Activated T-cell treated with anti-CD3 and anti-CD28 coated beads, Interleukin-2, amount 50 U/mL, for 4 hours (primary cell): ENCODE results near the gene ADAD2. TPM values are rescaled to one million over a fixed set of nuclear protein-coding genes. Genes with fewer than 3 reads are reported as not detected.

Source experiments
- ATAC-seq, 2 donors: fragments of 200-7000 bp; cut with Tn5 transposase; one replicate each; pipeline ENCODE4 v1.10.0; 2021
- DNase-seq: peaks from one replicate; pipeline ENCODE4 v3.0.0-alpha.2; 2020
- H3K27me3 Mint-ChIP-seq: one replicate; pipeline ENCODE4 v1.8.0; 2021; ENCODE audit warnings: low read depth, mixed read lengths
- H3K36me3 Mint-ChIP-seq: one replicate; pipeline ENCODE4 v1.8.0; 2022; ENCODE audit warnings: mixed read lengths; ENCODE audit not compliant: insufficient read depth
- H3K4me1 Mint-ChIP-seq: one replicate; pipeline ENCODE4 v1.8.0; 2021; ENCODE audit warnings: low read depth, mixed read lengths
- H3K4me3 Mint-ChIP-seq: one replicate; pipeline ENCODE4 v1.8.0; 2021; ENCODE audit warnings: mild to moderate bottlenecking, moderate library complexity, mixed read lengths
- H3K9me3 Mint-ChIP-seq: one replicate; pipeline ENCODE4 v1.8.0; 2021; ENCODE audit warnings: mixed read lengths
- total RNA-seq, 3 donors: library from RNA; stranded (reverse); gene quantifications; one replicate each; pipeline ENCODE4 v1.2.1, GENCODE V29; 2021

The ADAD2 gene
- under 1 TPM in 2 of 3 donors, not detected in 1; 0.10 to 0.11 TPM for total RNA-seq

DNA sequence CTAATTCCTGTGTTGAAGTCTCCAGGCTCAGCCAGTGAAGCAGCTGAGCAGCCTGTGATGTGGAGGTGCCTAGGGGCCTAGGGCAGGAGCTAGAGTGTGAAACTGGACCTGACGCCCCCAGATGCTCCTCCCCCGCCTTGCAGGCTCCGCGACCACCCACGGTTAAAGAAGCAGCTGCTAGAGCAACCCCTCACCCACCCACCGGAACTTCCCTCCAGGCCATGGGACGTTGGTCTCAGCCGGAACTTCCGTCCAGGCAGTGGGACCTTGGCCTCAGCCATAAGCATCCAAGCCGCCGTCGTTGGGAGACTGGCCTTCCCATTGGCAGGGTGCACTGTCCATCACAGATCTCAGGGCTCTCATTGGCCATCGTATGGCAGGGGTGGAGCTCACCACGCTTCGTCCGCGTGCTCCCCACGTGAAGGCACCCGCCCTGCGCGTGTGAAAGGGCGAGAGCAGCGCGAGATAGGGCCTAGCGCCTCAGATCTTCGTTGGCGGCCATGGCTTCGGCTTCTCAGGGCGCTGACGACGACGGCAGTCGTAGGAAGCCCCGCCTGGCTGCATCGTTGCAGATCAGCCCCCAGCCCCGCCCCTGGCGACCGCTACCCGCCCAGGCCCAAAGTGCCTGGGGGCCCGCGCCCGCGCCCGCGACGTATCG, at the start of gene ADAD2:
TSS of gene ADAD2 (plus strand) at position 427 of the 658 bp plus-strand sequence. CDS start at position 501, 74 bp downstream.
- Mint-ChIP-seq H3K4me3 (no peak within 1 kb of the TSS), H3K9me3 (no peaks in the 10 kb centered on the region), H3K4me1 (peaks cover 20% of the 10 kb centered on the region), H3K27me3 (no peaks in the 10 kb centered on the region), H3K36me3 (no peaks in the 10 kb centered on the region)
- DNase-seq (no peak), ATAC-seq (no peak)

DNA sequence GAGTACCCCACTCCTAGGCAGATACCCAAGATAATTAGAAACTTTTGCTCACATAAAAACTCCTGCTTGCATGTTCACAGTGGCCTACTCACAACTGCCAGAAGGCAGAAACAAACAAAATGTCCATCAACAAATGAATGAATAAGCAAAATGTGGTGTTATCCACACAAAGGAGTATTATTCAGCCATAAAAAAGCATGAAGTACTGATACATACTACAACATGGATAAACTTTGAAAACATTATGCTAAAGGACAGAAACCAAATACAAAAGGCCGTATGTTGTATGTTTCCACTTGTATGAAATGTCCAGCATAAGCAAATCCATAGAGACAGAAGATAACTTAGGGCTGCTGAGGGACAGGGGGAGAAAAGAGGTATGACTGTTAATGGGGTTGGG, 47.9 kb upstream of the ADAD2 start:
- Mint-ChIP-seq H3K27me3 (peaks cover 3% of the 10 kb centered on the region), H3K36me3 (peaks cover 2% of the 10 kb centered on the region), H3K4me3 (peak overlapping the region; percentile 96), H3K9me3 (no peaks in the 10 kb centered on the region), H3K4me1 (peaks cover 23% of the 10 kb centered on the region)
- ATAC-seq: no peak
- DNase-seq: no peak

DNA sequence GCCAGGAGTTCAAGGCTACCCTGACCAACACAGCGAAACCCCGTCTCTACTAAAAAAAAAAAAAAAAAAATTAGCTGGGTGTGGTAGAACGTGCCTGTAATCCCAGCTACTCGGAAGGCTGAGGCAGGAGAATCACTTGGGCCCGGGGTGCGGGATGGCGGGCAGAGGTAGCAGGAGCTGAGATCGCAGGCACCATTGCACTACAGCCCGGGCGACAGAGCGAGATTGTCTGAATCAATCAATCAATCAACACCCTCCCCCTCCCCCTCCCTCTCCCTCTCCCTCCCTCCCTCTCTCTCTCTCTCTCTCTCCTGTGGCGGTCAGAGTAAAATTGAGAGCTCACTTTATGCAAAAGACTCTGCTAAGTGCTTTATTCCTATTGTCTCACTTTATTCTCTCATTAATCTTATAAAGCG, 47.2 kb upstream of the ADAD2 start:
- Mint-ChIP-seq H3K4me1 (peaks cover 18% of the 10 kb centered on the region), H3K27me3 (peaks cover 3% of the 10 kb centered on the region), H3K36me3 (peaks cover 2% of the 10 kb centered on the region), H3K9me3 (no peaks in the 10 kb centered on the region), H3K4me3 (peak overlapping the region; percentile 96)
- DNase-seq: no peak
- no peak for ATAC-seq

GRCh38 chr16:84144209-84144858, 46.6 kb upstream of the ADAD2 start:
- peak; percentile 58 to 64 for ATAC-seq
- Mint-ChIP-seq H3K36me3 (no peaks in the 10 kb centered on the region), H3K4me1 (peaks cover 14% of the 10 kb centered on the region), H3K27me3 (peaks cover 3% of the 10 kb centered on the region), H3K9me3 (no peaks in the 10 kb centered on the region), H3K4me3 (peak overlapping the region; percentile 96)
- peak; percentile 11 for DNase-seq

- no peaks in the 10 kb centered on the region for H3K9me3 Mint-ChIP-seq
- peak within 1 kb of the TSS; percentile 96 for H3K4me3 Mint-ChIP-seq
- H3K27me3 Mint-ChIP-seq: peaks cover 3% of the 10 kb centered on the region
- H3K4me1 Mint-ChIP-seq: peaks cover 14% of the 10 kb centered on the region
- no peaks in the 10 kb centered on the region for H3K36me3 Mint-ChIP-seq
- peak; percentile 95 for DNase-seq
- ATAC-seq: peak; percentile 82 to 87
Observed at GRCh38 chr16:84144859-84145639, 45.9 kb upstream of the ADAD2 start, which contains the start of the genes DNAAF1 and HSDL1. DNAAF1 (plus strand) TSS chr16:84145308; CDS start chr16:84145441, 133 bp downstream. HSDL1 (minus strand) TSS chr16:84145177; CDS start chr16:84131321, 13,856 bp downstream.

DNA sequence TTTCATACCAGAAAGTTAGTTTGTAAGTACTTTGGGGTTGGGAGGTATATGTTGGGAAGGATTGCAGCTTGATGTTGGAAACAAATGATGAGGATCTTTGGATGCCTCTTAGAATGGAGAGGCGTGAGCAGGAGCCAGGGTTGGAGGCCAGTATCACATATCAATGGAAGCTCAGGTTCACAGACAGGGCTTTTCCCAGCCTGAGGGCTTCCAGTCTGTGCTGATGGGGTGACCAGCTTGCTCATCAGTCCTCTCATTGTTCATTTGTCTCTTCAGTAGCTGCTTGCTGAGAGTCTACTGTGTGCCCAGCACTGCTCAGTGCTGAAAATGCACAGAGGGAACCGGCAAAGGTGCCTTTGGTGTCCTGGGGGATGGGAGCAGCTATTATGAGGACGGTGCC, 40.0 kb upstream of the ADAD2 start:
- DNase-seq: no peak
- Mint-ChIP-seq H3K9me3 (no peaks in the 10 kb centered on the region), H3K4me3 (no peak overlapping the region), H3K4me1 (no peaks in the 10 kb centered on the region), H3K36me3 (no peaks in the 10 kb centered on the region), H3K27me3 (peaks cover 13% of the 10 kb centered on the region)
- ATAC-seq: no peak

GRCh38 chr16:84153660-84154214, 37.2 kb upstream of the ADAD2 start:
- Mint-ChIP-seq H3K9me3 (no peaks in the 10 kb centered on the region), H3K36me3 (no peaks in the 10 kb centered on the region), H3K4me1 (no peaks in the 10 kb centered on the region), H3K27me3 (peaks cover 16% of the 10 kb centered on the region), H3K4me3 (no peak overlapping the region)
- DNase-seq (no peak), ATAC-seq (no peak)

DNA sequence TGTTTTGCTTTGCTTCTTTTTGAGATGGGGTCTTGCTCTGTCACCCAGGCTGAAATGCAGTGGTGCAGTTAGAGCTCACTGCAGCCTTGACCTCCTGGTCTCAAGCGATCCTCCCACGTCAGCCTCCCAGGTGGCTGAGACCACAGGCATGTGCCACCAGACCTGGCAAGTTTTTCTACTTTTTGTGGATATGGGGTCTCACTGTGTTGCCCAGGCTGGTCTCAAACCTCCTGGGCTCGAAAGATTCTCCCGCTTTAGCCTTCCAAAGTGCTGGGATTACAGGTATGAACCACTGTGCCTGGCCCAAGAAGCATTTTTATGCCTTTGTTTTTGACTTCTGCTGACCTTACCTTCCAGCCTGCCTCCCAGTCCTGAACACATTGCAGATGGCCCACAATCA, 35.7 kb upstream of the ADAD2 start:
- H3K4me1 Mint-ChIP-seq: no peaks in the 10 kb centered on the region
- DNase-seq (no peak), ATAC-seq (no peak)
- no peaks in the 10 kb centered on the region for H3K9me3 Mint-ChIP-seq
- H3K27me3 Mint-ChIP-seq: peaks cover 24% of the 10 kb centered on the region
- H3K36me3 Mint-ChIP-seq: no peaks in the 10 kb centered on the region
- no peak overlapping the region for H3K4me3 Mint-ChIP-seq

DNA sequence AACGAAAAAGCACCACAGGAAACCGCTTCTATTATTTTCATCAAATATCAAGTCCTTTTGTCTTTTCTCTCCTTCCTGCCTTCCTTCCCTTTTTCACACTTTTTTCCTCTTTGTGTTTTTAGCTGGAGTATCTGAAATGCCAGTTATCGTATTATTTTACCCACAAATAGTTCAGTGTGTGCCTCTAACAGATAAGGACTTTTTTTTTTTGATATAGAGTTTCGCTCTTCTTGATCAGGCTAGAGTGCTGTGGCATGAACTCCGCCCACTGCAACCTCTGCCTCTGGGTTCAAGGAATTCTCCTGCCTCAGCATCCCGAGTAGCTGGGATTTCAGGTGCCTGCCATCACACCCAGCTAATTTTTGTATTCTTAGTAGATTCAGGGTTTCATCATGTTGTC, 35.2 kb upstream of the ADAD2 start:
- Mint-ChIP-seq H3K4me3 (no peak overlapping the region), H3K36me3 (no peaks in the 10 kb centered on the region), H3K9me3 (no peaks in the 10 kb centered on the region), H3K4me1 (no peaks in the 10 kb centered on the region), H3K27me3 (peaks cover 24% of the 10 kb centered on the region)
- ATAC-seq: no peak
- DNase-seq: no peak

GRCh38 chr16:84156342-84156784, 34.6 kb upstream of the ADAD2 start:
- peaks cover 19% of the 10 kb centered on the region for H3K27me3 Mint-ChIP-seq
- ATAC-seq (no peak), DNase-seq (no peak)
- H3K4me1 Mint-ChIP-seq: no peaks in the 10 kb centered on the region
- H3K36me3 Mint-ChIP-seq: no peaks in the 10 kb centered on the region
- H3K4me3 Mint-ChIP-seq: no peak overlapping the region
- no peaks in the 10 kb centered on the region for H3K9me3 Mint-ChIP-seq

DNA sequence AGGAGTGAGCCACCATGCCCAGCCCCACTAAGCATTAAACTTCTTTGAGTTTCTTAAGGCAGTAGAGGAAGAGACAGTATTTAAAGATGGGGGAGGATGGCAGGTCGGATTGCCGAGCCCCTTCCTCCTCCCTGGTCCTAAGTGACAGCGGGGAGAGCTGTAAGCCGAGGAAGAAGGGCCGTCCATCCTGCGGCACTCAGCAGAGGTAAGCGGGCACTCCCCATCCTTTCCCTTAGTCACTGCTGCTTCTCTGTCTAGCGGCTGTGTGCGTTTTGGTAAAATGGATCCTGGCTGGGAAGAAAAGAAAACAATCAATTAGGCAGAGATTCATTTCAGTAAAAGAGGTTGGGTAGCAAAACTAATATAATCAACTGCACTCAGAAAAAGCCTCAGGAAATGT, 31.9 kb upstream of the ADAD2 start:
- H3K36me3 Mint-ChIP-seq: no peaks in the 10 kb centered on the region
- H3K4me3 Mint-ChIP-seq: no peak overlapping the region
- H3K4me1 Mint-ChIP-seq: no peaks in the 10 kb centered on the region
- no peaks in the 10 kb centered on the region for H3K9me3 Mint-ChIP-seq
- ATAC-seq (no peak), DNase-seq (no peak)
- H3K27me3 Mint-ChIP-seq: peaks cover 22% of the 10 kb centered on the region

- Mint-ChIP-seq H3K4me3 (no peak overlapping the region), H3K4me1 (no peaks in the 10 kb centered on the region), H3K9me3 (no peaks in the 10 kb centered on the region), H3K27me3 (peaks cover 23% of the 10 kb centered on the region), H3K36me3 (no peaks in the 10 kb centered on the region)
- no peak for ATAC-seq
- DNase-seq: no peak
Observed at GRCh38 chr16:84159800-84160199, 31.2 kb upstream of the ADAD2 start.

DNA sequence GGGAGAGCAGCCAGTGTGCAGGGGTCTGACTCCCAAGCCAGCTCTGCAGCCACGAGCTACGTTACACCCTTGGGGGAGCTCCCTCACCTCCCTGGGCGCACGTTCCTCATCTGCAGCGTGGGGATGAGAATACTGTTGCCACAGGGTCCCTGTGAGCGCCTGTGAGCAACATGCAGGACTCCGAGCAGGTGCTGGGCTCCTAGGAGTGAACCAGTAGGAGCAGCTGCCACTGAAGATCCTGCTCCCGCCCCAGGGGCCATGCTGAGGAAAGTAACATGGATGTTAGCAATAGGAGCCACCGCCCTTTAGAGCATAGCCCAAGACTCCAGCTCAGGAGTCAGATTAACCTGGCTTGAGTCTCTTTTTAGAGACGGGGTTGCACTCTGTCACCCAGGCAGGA, 29.9 kb upstream of the ADAD2 start:
- Mint-ChIP-seq H3K4me3 (no peak overlapping the region), H3K4me1 (no peaks in the 10 kb centered on the region), H3K27me3 (peaks cover 28% of the 10 kb centered on the region), H3K9me3 (no peaks in the 10 kb centered on the region), H3K36me3 (no peaks in the 10 kb centered on the region)
- no peak for ATAC-seq
- no peak for DNase-seq

GRCh38 chr16:84161801-84162200, 29.2 kb upstream of the ADAD2 start:
- no peak overlapping the region for H3K4me3 Mint-ChIP-seq
- peaks cover 29% of the 10 kb centered on the region for H3K27me3 Mint-ChIP-seq
- no peaks in the 10 kb centered on the region for H3K4me1 Mint-ChIP-seq
- no peaks in the 10 kb centered on the region for H3K36me3 Mint-ChIP-seq
- H3K9me3 Mint-ChIP-seq: no peaks in the 10 kb centered on the region
- no peak for ATAC-seq
- no peak for DNase-seq
